ENCODE data around the gene INPP4B.
"Not testable (repeated sequence)": the region's sequence is repeated elsewhere in the genome, so short reads cannot be mapped to it uniquely, and the experiment has no call there.

The INPP4B gene

DNA sequence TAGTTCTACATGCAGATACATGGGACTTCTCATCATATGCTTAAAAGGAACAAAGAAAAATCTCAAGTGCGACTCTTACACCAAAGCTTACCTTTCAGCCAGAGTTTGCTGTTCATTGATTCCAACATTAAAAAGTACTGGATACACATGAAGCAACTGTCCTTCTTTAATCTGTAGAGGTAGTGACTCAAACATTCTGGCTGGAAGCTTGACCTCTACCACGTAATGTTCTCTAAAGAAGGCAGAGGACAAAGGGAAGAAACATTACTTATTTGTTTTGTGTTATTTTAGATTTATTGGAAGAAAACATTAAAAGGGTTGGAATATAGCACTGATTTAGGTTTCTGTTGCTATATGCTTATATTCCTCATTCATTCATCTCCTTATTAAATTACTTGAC, 733.6 kb downstream of the INPP4B start:
- no peak for DNase-seq

DNA sequence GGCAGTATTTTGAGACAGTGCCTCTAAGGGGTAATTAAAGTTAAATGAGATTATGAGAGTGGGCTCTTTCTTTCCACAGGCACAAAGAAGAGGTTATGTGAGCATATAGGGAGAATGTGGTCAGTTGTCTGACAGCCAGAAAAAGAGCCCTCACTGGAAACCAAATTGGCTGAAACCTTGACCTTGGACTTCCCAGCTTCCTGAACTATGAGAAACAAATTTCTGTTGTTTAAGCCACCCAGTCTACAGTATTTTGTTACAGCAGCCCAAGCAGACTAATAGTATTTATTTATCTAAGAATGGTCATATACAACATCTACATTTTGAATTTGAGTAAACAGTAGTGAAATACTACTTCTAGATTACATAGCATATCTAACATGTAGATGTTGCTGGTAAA, 736.0 kb downstream of the INPP4B start:
- no peak for DNase-seq

DNA sequence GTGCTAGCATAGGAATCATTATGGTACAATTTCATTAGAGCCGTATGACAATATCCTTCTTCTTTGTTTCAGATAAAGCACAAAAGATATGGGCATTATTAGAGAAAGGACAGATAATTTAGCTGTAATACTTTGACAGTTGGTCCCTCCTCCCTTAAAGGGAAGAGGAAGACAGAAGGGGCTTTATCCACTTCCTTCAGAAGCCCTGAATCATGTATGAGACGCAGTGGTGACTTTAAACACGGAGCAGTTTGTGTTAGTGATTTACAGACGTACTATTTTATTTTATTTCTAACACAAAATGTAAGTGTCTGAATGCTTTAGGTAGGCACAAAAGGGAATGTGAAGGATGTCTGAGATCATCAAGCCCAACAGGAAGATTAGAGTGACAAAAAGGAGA, 742.1 kb downstream of the INPP4B start:
- DNase-seq, result no peak

GRCh38 chr4:142101401-142101800, 744.7 kb downstream of the INPP4B start:
- no peak for DNase-seq

DNA sequence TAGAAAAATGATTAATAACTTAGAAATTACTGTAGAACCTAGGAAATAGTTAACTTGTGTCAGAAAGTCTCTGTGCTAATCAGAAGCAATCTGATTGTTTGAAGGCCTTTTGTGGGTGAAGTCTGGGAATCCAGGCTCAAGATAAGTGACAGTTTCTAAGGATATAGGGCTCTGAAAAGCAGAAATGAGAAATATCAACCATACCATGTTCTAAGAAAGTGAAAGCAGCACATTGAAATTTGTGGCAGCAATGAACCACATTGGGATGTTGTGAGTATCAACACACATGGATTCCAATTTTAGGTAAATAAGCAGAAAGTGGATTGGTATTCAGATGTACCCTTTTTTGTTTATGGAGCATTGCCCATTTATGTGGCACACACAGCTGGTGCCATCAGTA, 745.2 kb downstream of the INPP4B start:
- DNase-seq, result no peak

GRCh38 chr4:142098900-142099545, 747.1 kb downstream of the INPP4B start:
- no peak for DNase-seq

GRCh38 chr4:142098380-142098779, 747.7 kb downstream of the INPP4B start:
- DNase-seq, result no peak

DNA sequence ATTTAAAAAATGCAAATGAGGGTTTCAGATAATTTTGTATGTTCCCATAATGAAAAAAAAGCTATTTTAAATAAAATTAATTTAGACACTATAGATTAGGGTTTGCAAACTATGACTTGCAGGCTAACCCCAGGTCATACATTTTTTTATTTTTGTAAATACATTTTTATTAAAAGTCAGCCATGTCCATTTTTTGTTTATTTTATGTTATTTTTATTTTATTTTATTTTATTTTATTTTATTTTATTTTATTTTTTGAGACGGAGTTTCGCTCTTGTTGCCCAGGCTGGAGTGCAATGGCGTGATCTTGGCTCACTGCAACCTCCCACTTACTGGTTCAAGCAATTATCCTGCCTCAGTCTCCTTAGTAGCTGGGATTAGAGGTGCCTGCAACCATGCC, 749.1 kb downstream of the INPP4B start:
- DNase-seq, result no peak

DNA sequence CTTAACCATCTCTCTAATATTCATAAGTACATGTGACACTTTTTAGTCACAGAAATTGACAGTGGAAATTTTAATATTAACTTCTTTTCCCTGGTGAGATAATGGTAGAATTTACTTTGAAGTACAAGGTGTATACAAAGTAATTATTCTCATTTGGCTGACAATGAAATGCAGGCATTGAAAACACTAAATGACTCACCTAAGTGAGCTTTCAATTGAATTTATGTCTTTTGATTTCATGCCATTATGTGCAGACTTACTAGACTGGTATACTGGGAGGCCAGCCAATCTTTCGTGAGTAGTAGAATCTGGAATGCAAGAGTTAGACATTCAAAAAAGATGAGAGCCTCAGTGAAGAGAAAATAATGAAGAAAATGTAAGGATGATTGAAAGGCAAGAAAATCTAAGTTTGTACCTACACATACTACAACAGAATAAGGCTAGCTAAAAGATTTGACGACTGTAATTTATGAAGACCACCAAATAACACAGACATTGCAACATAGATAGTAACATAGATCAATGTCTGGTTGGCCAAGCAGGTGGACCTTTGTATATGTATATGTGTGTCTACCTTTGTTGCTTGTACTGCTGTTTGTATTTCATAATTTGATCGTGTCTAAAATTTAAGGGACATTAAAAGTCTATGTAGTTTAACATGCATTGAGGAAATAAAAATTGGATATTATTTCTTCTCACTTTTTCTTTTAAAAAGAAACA, 750.1 kb downstream of the INPP4B start:
- no peak for DNase-seq

DNA sequence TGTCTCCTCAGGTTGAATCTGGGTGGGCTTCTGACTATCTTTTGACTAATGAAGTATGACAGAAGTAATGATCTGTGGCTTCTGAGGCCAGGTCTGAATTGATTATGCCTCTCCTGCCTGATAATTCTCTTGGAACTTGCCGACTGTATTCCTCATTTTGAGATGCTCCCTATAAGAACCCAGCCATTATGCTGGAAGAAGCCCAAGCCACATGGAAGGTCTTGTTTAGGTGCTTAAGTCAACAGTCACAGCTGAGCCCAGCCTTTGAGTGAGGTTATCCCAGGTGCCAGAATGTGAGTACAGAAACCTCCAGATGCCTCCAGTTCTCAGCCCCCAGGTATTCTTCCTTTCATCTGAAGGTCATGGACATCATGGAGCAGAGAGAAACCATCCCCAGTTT, 753.2 kb downstream of the INPP4B start:
- DNase-seq, result no peak

DNA sequence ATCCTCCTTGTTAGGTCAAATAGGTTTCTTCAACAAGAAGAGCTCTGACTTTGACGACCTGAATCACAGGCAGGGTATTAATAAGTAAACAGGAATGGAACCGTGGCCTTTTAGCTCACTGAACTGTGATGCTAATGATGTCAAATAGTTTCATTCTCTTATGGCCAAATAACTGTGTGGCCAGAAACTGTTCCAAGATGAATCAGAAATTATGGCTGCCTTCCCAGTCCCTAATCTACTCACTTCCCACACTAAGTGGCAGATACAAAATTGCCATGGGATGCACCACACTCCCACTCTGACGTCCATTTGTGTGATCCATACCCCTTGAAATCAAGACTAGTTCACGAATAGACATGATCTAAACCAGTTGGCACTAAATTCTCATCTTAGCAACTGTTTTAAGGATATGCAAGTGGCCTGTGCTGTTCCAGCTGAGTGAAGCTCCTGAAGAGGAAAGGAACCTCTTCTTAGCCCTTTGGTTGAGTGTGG, 754.4 kb downstream of the INPP4B start:
- no peak for DNase-seq

GRCh38 chr4:142091085-142091513, 755.0 kb downstream of the INPP4B start:
- no peak for DNase-seq

DNA sequence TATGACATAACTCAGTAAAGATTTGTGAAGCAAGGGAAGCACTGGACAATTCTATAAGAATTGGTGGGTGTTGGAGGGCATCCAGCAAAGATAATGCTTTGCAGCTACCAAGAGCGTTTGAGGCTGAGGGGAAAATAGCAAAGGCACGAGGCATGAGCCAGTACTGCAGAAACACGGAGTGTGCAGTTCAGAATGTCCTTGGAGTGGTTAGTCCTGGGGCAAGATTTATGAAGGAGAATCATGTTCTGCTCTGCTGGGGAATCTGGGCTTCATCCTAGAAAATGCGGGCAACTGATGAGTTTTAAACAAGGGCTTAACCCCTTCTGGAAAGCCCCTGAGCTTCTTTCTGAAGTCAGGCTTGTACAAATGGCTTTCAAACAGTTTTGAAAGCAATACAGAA, 757.2 kb downstream of the INPP4B start:
- no peak for DNase-seq

DNA sequence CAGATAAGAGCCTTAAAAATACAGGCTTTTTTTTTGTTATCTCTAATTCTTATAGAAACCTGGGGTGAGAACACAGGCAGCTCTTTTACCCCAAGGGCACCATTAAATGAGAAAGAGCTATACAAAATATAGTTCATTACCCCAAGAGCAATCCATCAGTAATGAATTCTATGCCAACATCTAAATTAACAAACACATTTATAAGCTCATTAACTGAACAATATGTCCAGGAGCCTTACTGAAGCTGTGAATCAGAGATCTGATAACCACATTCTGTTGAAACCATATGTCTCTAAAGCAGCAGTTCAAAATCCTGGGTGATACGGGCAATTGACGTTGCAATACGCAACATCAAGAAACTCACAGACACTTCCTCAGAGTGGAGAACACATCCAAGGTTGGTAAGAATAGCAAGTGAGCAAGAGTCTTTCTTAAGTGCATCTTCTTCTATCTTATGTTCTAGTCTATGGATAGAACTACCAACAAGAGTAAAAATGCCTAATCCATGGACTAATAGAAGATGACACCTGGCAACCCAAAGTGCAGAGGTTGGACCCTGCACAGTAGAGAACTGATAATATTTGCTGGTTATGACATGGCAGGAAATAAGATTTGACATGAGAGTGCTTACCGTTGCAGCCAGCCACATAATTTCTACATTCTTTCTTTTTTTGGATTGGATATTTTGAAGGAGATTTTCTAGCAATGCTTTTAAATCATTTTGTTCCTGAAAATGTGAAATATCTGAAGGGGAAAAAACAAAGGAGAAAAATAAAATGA, 760.4 kb downstream of the INPP4B start:
- DNase-seq, result no peak

GRCh38 chr4:142083264-142083663, 762.8 kb downstream of the INPP4B start:
- no peak for DNase-seq

DNA sequence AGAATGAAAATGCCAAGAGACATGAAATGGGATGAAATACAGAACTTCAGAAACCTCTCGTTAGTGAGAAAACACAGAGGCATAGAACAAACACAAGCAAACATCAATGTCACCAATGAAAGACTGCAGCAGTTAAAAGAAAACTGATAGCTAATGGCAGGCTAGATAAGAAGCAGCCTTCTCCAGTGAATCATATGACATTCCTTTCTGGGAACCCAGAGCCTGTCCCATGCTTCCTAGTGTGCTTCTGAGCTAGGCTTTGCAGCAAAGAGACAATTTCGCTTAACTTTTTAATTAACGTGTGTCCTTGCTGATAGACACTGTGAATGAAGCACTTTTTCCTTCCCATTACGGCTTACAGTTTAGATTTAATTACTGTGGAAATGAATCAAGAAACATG, 765.1 kb downstream of the INPP4B start:
- no peak for DNase-seq

- DNase-seq, result no peak
These were observed 766.1 kb downstream of the INPP4B start for GRCh38 chr4:142079959-142080358.

- DNase-seq, result no peak
These were observed 769.1 kb downstream of the INPP4B start for GRCh38 chr4:142077048-142077447.

DNA sequence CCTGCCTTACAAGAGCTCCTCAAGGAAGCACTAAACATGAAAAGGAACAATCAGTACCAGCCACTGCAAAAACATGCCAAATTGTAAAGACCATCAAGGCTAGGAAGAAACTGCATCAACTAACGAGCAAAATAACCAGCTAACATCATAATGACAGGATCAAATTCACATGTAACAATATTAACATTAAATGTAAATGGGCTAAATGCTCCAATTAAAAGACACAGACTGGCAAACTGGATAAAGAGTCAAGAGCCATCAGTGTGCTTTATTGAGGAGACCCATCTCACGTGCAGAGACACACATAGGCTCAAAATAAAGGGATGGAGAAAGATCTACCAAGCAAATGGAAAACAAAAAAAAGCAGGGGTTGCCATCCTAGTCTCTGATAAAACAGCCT, 777.8 kb downstream of the INPP4B start:
- DNase-seq, result not testable (repeated sequence)

DNA sequence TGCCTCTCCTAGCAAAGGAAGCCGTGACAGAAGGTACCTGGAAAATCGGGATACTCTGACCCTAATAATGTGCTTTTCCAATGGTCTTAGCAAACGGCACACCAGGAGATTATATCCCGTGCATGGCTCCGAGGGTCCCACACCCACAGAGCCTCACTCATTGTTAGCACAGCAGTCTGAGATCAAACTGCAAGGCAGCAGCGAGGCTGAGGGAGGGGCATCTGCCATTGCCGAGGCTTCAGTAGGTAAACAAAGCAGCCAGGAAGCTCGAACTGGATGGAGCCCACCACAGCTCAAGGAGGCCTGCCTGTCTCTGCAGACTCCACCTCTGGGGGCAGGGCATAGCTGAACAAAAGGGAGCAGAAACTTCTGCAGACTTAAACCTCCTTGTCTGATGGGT, 779.5 kb downstream of the INPP4B start:
- DNase-seq, result not testable (repeated sequence)

DNA sequence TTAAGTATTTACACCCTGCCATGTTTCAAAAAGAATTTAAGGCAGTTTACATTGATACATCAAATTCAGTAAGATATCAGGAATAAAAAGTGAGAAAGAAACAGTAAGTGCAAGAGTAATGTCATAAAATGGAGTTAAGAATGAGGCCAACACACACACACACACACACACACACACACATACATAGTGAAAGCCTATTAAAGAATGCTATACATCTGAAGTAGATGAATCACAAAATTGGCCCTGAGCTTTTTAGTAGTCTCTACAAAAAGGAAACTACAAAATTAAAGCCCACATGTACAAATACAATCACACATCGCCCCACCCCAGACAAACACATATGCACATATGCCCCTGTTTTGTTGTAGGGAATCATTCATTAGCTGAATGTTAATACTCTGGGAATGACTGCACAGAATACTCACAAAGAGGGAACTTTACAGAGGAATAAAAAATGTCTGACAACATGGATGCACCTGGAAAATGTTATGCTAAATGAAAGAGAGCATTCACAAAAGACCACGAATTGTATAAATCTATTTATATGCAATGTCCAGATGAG, 780.9 kb downstream of the INPP4B start:
- DNase-seq, result no peak

DNA sequence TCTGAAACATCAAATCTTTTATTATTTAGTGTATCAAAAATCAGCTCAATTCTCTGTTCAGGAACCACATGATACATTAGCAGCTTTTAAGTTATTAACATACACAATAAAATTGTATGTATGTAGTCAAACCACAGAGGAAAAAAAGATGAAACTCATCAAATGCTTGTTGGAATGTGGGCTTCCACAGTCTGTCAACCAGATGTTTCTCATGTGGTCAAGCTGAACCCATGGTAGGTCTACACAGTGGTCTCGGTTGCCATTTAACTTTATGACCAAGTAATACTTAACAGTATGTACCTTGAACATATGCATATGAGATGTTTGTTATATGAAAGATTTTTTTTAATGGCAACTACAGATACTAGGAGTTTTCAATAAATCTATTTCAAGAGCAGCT, 781.9 kb downstream of the INPP4B start:
- DNase-seq, result no peak

- no peak for DNase-seq
These were observed 800.1 kb downstream of the INPP4B start for GRCh38 chr4:142045996-142046395.
